Ishikawa (cell line): Measurements from ENCODE around the gene SRD5A1.

Source experiments
- CEBPB ChIP-seq: IDR thresholded peaks from 2 replicates; pipeline ENCODE4 v1.6.1; 2012
- CREB1 ChIP-seq: IDR thresholded peaks from 2 replicates; pipeline ENCODE4 v1.6.1; 2012; ENCODE audit warnings: low read depth
- EGR1 ChIP-seq: IDR thresholded peaks from 2 replicates; pipeline ENCODE4 v1.6.1; 2012
- EP300 ChIP-seq: IDR thresholded peaks from 2 replicates; pipeline ENCODE4 v1.6.1; 2012; ENCODE audit warnings: borderline replicate concordance
- NFIC ChIP-seq: IDR thresholded peaks from 2 replicates; pipeline ENCODE4 v1.6.1; 2012
- TAF1 ChIP-seq: IDR thresholded peaks from 2 replicates; pipeline ENCODE4 v1.6.1; 2012; ENCODE audit warnings: low read depth, mild to moderate bottlenecking
- TEAD4 ChIP-seq: IDR thresholded peaks from 2 replicates; pipeline ENCODE4 v1.6.1; 2012
- YY1 ChIP-seq: IDR thresholded peaks from 2 replicates; pipeline ENCODE4 v1.6.1; 2012; ENCODE audit warnings: low read depth

DNA sequence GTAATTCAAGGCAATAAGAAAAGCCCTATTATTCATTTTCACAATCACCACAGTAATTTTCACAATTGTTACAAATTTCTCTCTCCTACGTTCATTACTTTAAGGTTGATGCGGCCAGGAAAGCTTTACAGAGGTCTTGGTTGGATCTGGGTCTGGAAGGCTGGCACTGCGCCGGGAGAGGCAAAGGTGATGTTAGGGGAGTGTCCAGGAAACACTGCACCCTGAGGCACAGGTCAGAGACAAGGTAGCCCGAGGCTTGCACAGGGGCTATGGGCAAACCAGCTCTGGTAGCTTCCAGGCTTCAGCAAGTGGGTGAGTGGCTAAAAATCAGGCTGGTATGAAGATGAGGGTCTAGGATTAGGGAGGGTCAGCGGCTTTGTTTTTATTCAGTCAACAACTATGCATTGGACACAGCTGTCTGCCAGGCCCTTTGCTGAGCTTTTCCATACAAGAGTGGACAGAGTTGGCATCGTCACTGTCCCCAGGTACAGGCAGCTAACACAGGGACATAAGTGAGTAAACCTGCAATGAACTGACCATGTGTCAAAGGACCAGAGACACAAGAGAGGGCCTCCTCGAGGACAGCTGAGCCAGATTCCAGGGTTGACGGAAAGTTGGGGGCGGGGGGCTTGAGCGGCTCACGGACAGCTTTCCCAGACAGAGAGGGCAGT is 67.6 kb downstream of the SRD5A1 start:
- TF ChIP-seq EP300 (no peak), TEAD4 (no peak), EGR1 (no peak), CEBPB (no peak), TAF1 (no peak), CREB1 (no peak), YY1 (no peak), NFIC (no peak)
